Stimulated activated CD8-positive, alpha-beta memory T cell treated with anti-CD3 and anti-CD28 coated beads, Interleukin-2, amount 100 ng/mL, for 1 hour (primary cell): ENCODE results near the gene ANG.

Experiments
- DNase-seq, 2 donors: peaks; one replicate each; pipeline ENCODE4 v3.0.0-alpha.2; 2020; ENCODE audit warnings: low read depth in 2 of 2

ANG gene

GRCh38 chr14:20676072-20676471, 12.5 kb upstream of the ANG start:
- no peak for DNase-seq

GRCh38 chr14:20679907-20680306, 8.7 kb upstream of the ANG start:
- no peak for DNase-seq

- DNase-seq = no peak
Observed at GRCh38 chr14:20680363-20680762, 8.2 kb upstream of the ANG start.

GRCh38 chr14:20680843-20681347, 7.7 kb upstream of the ANG start:
- no peak for DNase-seq

GRCh38 chr14:20681348-20682126, 7.0 kb upstream of the ANG start:
- DNase-seq = peak; percentile 75 to 78

- DNase-seq = no peak
Observed at GRCh38 chr14:20682127-20682434, 6.5 kb upstream of the ANG start.

- peak; percentile 44 to 59 for DNase-seq
Observed at GRCh38 chr14:20682435-20683124, 6.0 kb upstream of the ANG start.

GRCh38 chr14:20683125-20683890, 5.3 kb upstream of the ANG start:
- peak; percentile 41 to 51 for DNase-seq

- peak; percentile 63 for DNase-seq
Observed at GRCh38 chr14:20683891-20684661, 4.5 kb upstream of the ANG start, which contains the start of gene RNASE4. TSS of gene RNASE4 (plus strand) at chr14:20684560. CDS start at chr14:20699372, 14,812 bp downstream.

GRCh38 chr14:20684662-20685456, 3.7 kb upstream of the ANG start:
- DNase-seq = no peak

GRCh38 chr14:20686386-20687143, 2.0 kb upstream of the ANG start:
- no peak for DNase-seq

- DNase-seq = no peak
Observed at GRCh38 chr14:20687362-20688166, 1.0 kb upstream of the ANG start.

GRCh38 chr14:20690848-20691640, 2.5 kb downstream of the ANG start:
- DNase-seq = no peak

- no peak for DNase-seq
Observed at GRCh38 chr14:20692116-20692751, 3.7 kb downstream of the ANG start.

- no peak for DNase-seq
Observed at GRCh38 chr14:20696764-20697163, 8.2 kb downstream of the ANG start.

GRCh38 chr14:20697273-20698017, 8.9 kb downstream of the ANG start:
- peak; percentile 25 to 31 for DNase-seq

GRCh38 chr14:20698018-20698329, 9.4 kb downstream of the ANG start:
- DNase-seq = no peak
